MCF 10A (cell line): ENCODE data around the gene IFITM2. TPM values are rescaled to one million over a fixed set of nuclear protein-coding genes. Genes with fewer than 3 reads are reported as not detected.

Experiments
- BruUV-seq: library from RNA; stranded (reverse); fragments of 400-500 nt; replicated peaks from 2 replicates; lab custom pipeline; 2021; lab: Mats Ljungman, UMichigan
- CTCF ChIA-PET: fragments of 300-600 bp; sonication (Branson Sonifier 250); formaldehyde crosslinking; extraction: SDS; loops from one replicate; lab custom pipeline; 2021; ENCODE audit warnings: antibody characterized with exemption, inconsistent platforms; lab: Yijun Ruan, JAX
- POLR2A ChIA-PET: fragments of 300-600, 350-650 bp; sonication (Branson Sonifier 250); formaldehyde crosslinking; extraction: SDS; loops from one replicate; lab custom pipeline; 2020; ENCODE audit warnings: antibody characterized with exemption, inconsistent platforms; lab: Yijun Ruan, JAX
- DNase-seq: peaks from one replicate; pipeline ENCODE4 v3.0.0-alpha.2; 2018; ENCODE audit not compliant: unreplicated experiment
- H3K27ac Mint-ChIP-seq: one replicate; pipeline ENCODE4 v1.8.0; 2022; ENCODE audit warnings: mild to moderate bottlenecking, low read depth, mixed read lengths; ENCODE audit not compliant: unreplicated experiment
- H3K27me3 Mint-ChIP-seq: one replicate; pipeline ENCODE4 v1.8.0; 2022; ENCODE audit warnings: mixed read lengths; ENCODE audit not compliant: insufficient read depth, unreplicated experiment
- H3K36me3 Mint-ChIP-seq: one replicate; pipeline ENCODE4 v1.8.0; 2022; ENCODE audit warnings: mild to moderate bottlenecking, moderate library complexity, mixed read lengths; ENCODE audit not compliant: insufficient read depth, unreplicated experiment
- H3K4me1 Mint-ChIP-seq: one replicate; pipeline ENCODE4 v1.8.0; 2022; ENCODE audit warnings: mixed read lengths; ENCODE audit not compliant: insufficient read depth, unreplicated experiment
- H3K4me3 Mint-ChIP-seq: one replicate; pipeline ENCODE4 v1.8.0; 2022; ENCODE audit warnings: mild to moderate bottlenecking, moderate library complexity, mixed read lengths; ENCODE audit not compliant: unreplicated experiment
- H3K9me3 Mint-ChIP-seq: one replicate; pipeline ENCODE4 v1.8.0; 2022; ENCODE audit warnings: mixed read lengths; ENCODE audit not compliant: unreplicated experiment
- intact Hi-C: fragments of 100-400 bp; cut with micrococcal nuclease; formaldehyde crosslinking; loops from 2 replicates; pipeline ENCODE4 v1.14.1; 2022
- total RNA-seq: library from RNA; stranded (reverse); gene quantifications from 2 replicates; pipeline ENCODE4 v1.2.3, GENCODE V29; 2022
- TF ChIP-seq, protein P1 (sequence below): fragments of 200-600 bp; IDR thresholded peaks from one replicate; pipeline ENCODE4 v1.8.0; 2022; ENCODE audit warnings: antibody characterized with exemption, mild to moderate bottlenecking; ENCODE audit not compliant: unreplicated experiment

The IFITM2 gene
- total RNA-seq, 1 experiment from 2014 or later: 314 TPM

DNA sequence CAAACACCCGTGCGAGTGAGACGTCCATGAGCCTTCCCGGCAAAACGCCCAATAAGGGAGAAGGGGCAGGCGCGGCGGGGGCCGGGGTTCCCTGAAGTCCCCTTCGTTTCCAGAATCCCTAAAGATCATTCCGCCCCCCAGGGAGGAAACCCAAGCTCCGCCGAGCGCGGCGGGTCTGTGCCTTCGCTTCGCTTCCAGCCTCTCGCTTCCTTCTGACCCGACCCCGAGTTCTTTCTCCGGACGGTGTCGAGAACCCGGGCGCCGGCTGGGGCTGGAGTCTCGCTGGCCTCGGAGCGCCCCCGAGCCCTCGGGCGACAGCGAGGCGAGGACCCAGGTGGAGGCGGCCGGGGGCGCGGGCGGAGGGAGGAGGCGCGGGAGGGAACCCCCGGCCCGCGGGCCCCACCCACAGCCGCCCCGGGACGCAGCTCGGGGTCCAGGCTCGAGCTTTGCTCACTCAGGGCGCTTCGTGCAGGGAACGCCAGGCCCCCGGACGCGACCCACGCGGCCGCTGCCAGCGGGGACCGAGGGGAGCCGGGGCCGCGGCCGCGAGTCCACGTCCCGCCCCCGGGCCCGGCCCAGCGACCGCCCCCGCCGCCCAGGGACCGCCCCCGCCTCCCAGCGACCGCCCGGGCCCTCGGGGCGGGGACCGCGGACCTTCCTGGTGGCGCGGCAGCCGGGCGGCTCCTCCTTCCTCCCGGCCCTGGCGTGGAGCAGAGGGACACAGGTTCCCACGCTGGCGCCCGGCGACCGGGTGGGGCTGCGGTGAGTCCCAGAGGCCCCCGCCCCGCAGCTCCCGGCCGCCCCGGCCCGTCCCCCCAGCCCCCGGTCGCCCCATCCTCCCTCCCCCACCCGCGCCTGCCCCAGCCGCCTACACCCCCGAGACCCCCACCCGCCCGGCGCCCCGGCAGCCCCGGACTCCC lies 18.9 kb upstream of the IFITM2 start, which contains the start of gene PGGHG:
Gene PGGHG (plus strand): TSS at position 649 of the 920 bp plus-strand sequence. CDS start 691 bp downstream, outside the sequence.
- DNase-seq: peak; percentile 32
- CTCF ChIA-PET: interaction anchor here (0.9 kb wide), 1 partner anchor 10 kb away, joined by 3 read pairs; no protein-coding TSS in a partner anchor
- TF ChIP-seq, protein P1, sequence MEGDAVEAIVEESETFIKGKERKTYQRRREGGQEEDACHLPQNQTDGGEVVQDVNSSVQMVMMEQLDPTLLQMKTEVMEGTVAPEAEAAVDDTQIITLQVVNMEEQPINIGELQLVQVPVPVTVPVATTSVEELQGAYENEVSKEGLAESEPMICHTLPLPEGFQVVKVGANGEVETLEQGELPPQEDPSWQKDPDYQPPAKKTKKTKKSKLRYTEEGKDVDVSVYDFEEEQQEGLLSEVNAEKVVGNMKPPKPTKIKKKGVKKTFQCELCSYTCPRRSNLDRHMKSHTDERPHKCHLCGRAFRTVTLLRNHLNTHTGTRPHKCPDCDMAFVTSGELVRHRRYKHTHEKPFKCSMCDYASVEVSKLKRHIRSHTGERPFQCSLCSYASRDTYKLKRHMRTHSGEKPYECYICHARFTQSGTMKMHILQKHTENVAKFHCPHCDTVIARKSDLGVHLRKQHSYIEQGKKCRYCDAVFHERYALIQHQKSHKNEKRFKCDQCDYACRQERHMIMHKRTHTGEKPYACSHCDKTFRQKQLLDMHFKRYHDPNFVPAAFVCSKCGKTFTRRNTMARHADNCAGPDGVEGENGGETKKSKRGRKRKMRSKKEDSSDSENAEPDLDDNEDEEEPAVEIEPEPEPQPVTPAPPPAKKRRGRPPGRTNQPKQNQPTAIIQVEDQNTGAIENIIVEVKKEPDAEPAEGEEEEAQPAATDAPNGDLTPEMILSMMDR: no peak
- Mint-ChIP-seq H3K27ac (no peak within 1 kb of the TSS), H3K4me3 (peak within 1 kb of the TSS; percentile 66), H3K9me3 (no peaks in the 10 kb centered on the region), H3K36me3 (no peaks in the 10 kb centered on the region), H3K4me1 (peaks cover 3% of the 10 kb centered on the region), H3K27me3 (peaks cover 15% of the 10 kb centered on the region)
- no TSS peak for BruUV-seq
- POLR2A ChIA-PET: interaction anchor here (0.6 to 1.1 kb wide), 4 partner anchors 21 to 105 kb away, joined by 3 to 4 read pairs (median 4); partner anchors contain the start of genes BET1L and RIC8A
- intact Hi-C loops: no loop called here

DNA sequence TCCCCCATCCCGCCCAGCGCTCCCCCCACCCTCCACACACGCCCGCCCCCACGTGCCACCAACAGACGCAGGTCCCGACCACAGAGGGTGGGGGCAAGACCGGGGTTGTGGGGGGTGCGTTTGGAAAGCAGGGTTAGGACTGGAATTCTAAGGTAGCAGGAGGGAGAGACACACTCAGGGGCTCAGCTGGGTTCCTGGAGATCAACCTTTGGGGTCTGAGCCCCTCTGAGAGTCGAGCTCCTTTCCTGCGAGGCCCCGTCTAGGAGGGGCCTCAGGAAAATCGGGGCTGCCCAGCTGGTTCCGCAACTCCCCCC lies 18.3 kb upstream of the IFITM2 start:
- no peaks in the 10 kb centered on the region for H3K9me3 Mint-ChIP-seq
- no peak overlapping the region for H3K27ac Mint-ChIP-seq
- POLR2A ChIA-PET: interaction anchor here (1.1 kb wide), 1 partner anchor 82 kb away, joined by 3 read pairs; the partner anchor contains the start of genes BET1L and RIC8A
- peak overlapping the region; percentile 39 for H3K4me3 Mint-ChIP-seq
- TF ChIP-seq, protein P1: no peak
- CTCF ChIA-PET: interaction anchor here (0.6 to 0.9 kb wide), 2 partner anchors 10 to 19 kb away, joined by 3 read pairs; no protein-coding TSS in a partner anchor
- peaks cover 15% of the 10 kb centered on the region for H3K27me3 Mint-ChIP-seq
- no peaks in the 10 kb centered on the region for H3K4me1 Mint-ChIP-seq
- intact Hi-C loops: no loop called here
- no peak for DNase-seq
- H3K36me3 Mint-ChIP-seq: no peaks in the 10 kb centered on the region
- BruUV-seq: no TSS peak

DNA sequence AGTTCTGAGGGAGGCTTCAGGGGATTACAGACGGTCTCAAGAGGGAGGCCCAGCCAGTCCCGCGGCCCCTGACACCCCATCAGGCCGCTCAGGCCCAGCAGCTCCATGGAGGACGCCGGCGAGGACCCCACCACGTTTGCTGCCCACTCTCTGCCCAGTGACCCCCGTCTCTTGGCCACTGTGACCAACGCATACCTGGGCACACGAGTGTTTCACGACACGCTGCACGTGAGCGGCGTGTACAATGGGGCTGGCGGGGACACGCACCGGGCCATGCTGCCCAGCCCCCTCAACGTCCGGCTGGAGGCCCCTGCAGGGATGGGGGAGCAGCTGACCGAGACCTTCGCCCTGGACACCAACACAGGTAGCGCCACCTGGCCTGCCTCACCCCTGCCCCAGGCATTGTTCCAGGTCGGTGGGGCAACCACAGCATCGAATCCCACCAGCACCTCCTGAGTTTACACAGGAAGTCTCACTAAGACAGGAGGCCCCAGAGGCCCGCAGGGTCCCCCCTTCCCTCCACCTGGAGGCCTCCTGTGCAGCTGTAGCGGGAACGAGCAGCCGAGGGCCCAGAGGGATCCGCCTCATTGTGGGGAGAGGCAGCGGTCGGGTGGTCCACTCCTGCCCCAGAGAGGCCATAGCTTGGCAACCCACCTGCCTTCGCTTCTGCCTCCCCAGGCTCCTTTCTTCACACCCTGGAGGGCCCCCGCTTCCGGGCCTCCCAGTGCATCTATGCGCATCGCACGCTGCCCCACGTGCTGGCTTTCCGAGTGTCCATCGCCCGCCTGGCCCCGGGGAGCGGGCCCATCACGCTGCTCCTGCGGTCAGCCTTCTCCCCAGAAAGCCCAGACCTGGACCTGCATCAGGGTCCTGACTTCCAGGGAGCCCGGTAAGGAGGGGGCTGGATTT lies 17.6 kb upstream of the IFITM2 start:
- ChIA-PET POLR2A (interaction anchor here (1.1 kb wide), 1 partner anchor 83 kb away, joined by 3 read pairs; the partner anchor contains the start of genes BET1L and RIC8A), CTCF (interaction anchor here (0.6 to 0.9 kb wide), 3 partner anchors 9 to 39 kb away, joined by 3 read pairs; no protein-coding TSS in a partner anchor)
- BruUV-seq: no TSS peak
- Mint-ChIP-seq H3K27ac (no peak overlapping the region), H3K9me3 (no peaks in the 10 kb centered on the region), H3K4me3 (peak overlapping the region; percentile 39), H3K27me3 (peaks cover 15% of the 10 kb centered on the region), H3K4me1 (no peaks in the 10 kb centered on the region), H3K36me3 (no peaks in the 10 kb centered on the region)
- intact Hi-C loops: no loop called here
- TF ChIP-seq, protein P1: no peak
- DNase-seq: no peak
